ENCODE measurements around the gene SH2D5.

DNA sequence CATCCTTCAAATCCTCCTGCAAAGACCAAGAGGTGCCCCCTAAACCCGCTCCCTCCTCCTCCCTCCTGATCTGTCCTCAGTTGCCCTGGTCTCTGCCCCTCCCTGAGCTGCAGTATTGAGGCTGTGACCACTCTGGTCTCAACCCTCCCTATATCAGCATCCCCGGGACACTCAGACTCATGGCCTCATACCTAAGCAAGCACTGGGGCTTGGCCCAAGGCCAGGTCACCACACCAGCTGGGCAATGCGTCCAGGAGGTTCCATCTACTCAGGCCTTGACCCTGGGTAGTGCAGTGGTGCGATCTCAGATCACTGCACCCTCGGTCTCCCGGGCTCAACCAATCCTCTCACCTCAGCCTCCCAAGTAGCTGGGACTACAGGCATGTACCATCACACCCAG lies 24.4 kb downstream of the SH2D5 start:
- TF ChIP-seq, protein P1, sequence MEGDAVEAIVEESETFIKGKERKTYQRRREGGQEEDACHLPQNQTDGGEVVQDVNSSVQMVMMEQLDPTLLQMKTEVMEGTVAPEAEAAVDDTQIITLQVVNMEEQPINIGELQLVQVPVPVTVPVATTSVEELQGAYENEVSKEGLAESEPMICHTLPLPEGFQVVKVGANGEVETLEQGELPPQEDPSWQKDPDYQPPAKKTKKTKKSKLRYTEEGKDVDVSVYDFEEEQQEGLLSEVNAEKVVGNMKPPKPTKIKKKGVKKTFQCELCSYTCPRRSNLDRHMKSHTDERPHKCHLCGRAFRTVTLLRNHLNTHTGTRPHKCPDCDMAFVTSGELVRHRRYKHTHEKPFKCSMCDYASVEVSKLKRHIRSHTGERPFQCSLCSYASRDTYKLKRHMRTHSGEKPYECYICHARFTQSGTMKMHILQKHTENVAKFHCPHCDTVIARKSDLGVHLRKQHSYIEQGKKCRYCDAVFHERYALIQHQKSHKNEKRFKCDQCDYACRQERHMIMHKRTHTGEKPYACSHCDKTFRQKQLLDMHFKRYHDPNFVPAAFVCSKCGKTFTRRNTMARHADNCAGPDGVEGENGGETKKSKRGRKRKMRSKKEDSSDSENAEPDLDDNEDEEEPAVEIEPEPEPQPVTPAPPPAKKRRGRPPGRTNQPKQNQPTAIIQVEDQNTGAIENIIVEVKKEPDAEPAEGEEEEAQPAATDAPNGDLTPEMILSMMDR (conservative IDR thresholded peaks at IDR 0.05 in 1 of 2, IDR thresholded peaks at IDR 0.05 in 1 of 2; ENCODE audit: extremely low read depth in 1 of 2, insufficient read depth in 1 of 2, low read depth in 1 of 2, low read length in 2 of 2) = no peak
- TF ChIP-seq EZH2 (IDR thresholded peaks at IDR 0.05; ENCODE audit: borderline replicate concordance, low read length) = no peak

All from mammary epithelial cell (primary cell).